Activated T-helper 17 cell treated with anti-CD3 and anti-CD28 coated beads, Interleukin-2, amount 50 U/mL, for 72 hours (primary cell): Measurements from ENCODE around the gene RNASE7. TPM values are rescaled to one million over a fixed set of nuclear protein-coding genes. Genes with fewer than 3 reads are reported as not detected.

Source experiments
- ATAC-seq: fragments of 150-1000 bp; cut with Tn5 transposase; replicated peaks from 2 replicates; pipeline ENCODE4 v1.10.0; 2021; ENCODE audit warnings: mild to moderate bottlenecking, moderate library complexity
- H3K27ac Mint-ChIP-seq: one replicate; pipeline ENCODE4 v1.8.0; 2022; ENCODE audit warnings: mixed read lengths
- H3K27me3 Mint-ChIP-seq: one replicate; pipeline ENCODE4 v1.8.0; 2022; ENCODE audit warnings: mixed read lengths
- H3K36me3 Mint-ChIP-seq: one replicate; pipeline ENCODE4 v1.8.0; 2022; ENCODE audit warnings: low read depth, mild to moderate bottlenecking, mixed read lengths
- H3K4me1 Mint-ChIP-seq: one replicate; pipeline ENCODE4 v1.8.0; 2022; ENCODE audit warnings: mixed read lengths
- H3K4me3 Mint-ChIP-seq: one replicate; pipeline ENCODE4 v1.8.0; 2022; ENCODE audit warnings: mild to moderate bottlenecking, mixed read lengths
- H3K9me3 Mint-ChIP-seq: one replicate; pipeline ENCODE4 v1.8.0; 2022; ENCODE audit warnings: mixed read lengths
- total RNA-seq, 2 donors: library from RNA; stranded (reverse); gene quantifications; one replicate each; pipeline ENCODE4 v1.2.3, GENCODE V29; 2022

RNASE7 gene
- total RNA-seq, 2 donors from 2014 or later, result not detected

GRCh38 chr14:21089877-21090193 is 47.7 kb downstream of the RNASE7 start:
- Mint-ChIP-seq H3K27ac (no peak overlapping the region), H3K9me3 (no peaks in the 10 kb centered on the region), H3K27me3 (no peaks in the 10 kb centered on the region), H3K36me3 (peaks cover 9% of the 10 kb centered on the region), H3K4me3 (no peak overlapping the region), H3K4me1 (peaks cover 22% of the 10 kb centered on the region)
- no peak for ATAC-seq

GRCh38 chr14:21090194-21090939 is 48.2 kb downstream of the RNASE7 start:
- ATAC-seq, result no peak
- H3K9me3 Mint-ChIP-seq, result no peaks in the 10 kb centered on the region
- H3K4me1 Mint-ChIP-seq, result peaks cover 22% of the 10 kb centered on the region
- H3K27ac Mint-ChIP-seq, result no peak overlapping the region
- H3K4me3 Mint-ChIP-seq, result no peak overlapping the region
- no peaks in the 10 kb centered on the region for H3K27me3 Mint-ChIP-seq
- H3K36me3 Mint-ChIP-seq, result peaks cover 9% of the 10 kb centered on the region

GRCh38 chr14:21090940-21091663 is 48.9 kb downstream of the RNASE7 start:
- H3K27ac Mint-ChIP-seq, result no peak overlapping the region
- ATAC-seq, result no peak
- H3K4me3 Mint-ChIP-seq, result no peak overlapping the region
- H3K9me3 Mint-ChIP-seq, result no peaks in the 10 kb centered on the region
- peaks cover 9% of the 10 kb centered on the region for H3K36me3 Mint-ChIP-seq
- peaks cover 22% of the 10 kb centered on the region for H3K4me1 Mint-ChIP-seq
- H3K27me3 Mint-ChIP-seq, result no peaks in the 10 kb centered on the region

- H3K4me1 Mint-ChIP-seq, result peaks cover 17% of the 10 kb centered on the region
- H3K36me3 Mint-ChIP-seq, result peaks cover 9% of the 10 kb centered on the region
- H3K4me3 Mint-ChIP-seq, result no peak overlapping the region
- H3K27me3 Mint-ChIP-seq, result no peaks in the 10 kb centered on the region
- ATAC-seq, result no peak
- no peak overlapping the region for H3K27ac Mint-ChIP-seq
- H3K9me3 Mint-ChIP-seq, result no peaks in the 10 kb centered on the region
Observed at GRCh38 chr14:21091821-21092272, 49.7 kb downstream of the RNASE7 start.

GRCh38 chr14:21092273-21093011 is 50.3 kb downstream of the RNASE7 start:
- peak; percentile 89 for ATAC-seq
- Mint-ChIP-seq H3K27ac (no peak overlapping the region), H3K9me3 (no peaks in the 10 kb centered on the region), H3K36me3 (peaks cover 9% of the 10 kb centered on the region), H3K27me3 (no peaks in the 10 kb centered on the region), H3K4me3 (no peak overlapping the region), H3K4me1 (peaks cover 14% of the 10 kb centered on the region)

- H3K36me3 Mint-ChIP-seq, result peaks cover 9% of the 10 kb centered on the region
- H3K27me3 Mint-ChIP-seq, result no peaks in the 10 kb centered on the region
- H3K27ac Mint-ChIP-seq, result no peak overlapping the region
- no peak overlapping the region for H3K4me3 Mint-ChIP-seq
- ATAC-seq, result no peak
- H3K4me1 Mint-ChIP-seq, result peaks cover 8% of the 10 kb centered on the region
- no peaks in the 10 kb centered on the region for H3K9me3 Mint-ChIP-seq
Observed at GRCh38 chr14:21093018-21093417, 50.9 kb downstream of the RNASE7 start.

Other genes with a start within 250 kb of the RNASE7 start
- under 1 TPM in 1 of 2 donors, not detected in 1; 0.56 TPM for gene RNASE1, start 239.5 kb upstream of the RNASE7 start, total RNA-seq
- not detected for gene RNASE3, start 151.0 kb upstream of the RNASE7 start, total RNA-seq
- gene RNASE2, start 86.9 kb upstream of the RNASE7 start, total RNA-seq, result not detected
- gene METTL17, start 52.4 kb upstream of the RNASE7 start, total RNA-seq, result 100 to 1,000 TPM in 1 of 2 donors, 10 to 100 TPM in 1; 83.2 to 102 TPM
- gene SLC39A2, start 43.1 kb upstream of the RNASE7 start, total RNA-seq, result under 1 TPM; 0.24 to 0.30 TPM
- gene NDRG2, start 17.3 kb upstream of the RNASE7 start, total RNA-seq, result 1 to 10 TPM; 4.1 to 5.4 TPM
- not detected for gene TPPP2, start 12.1 kb upstream of the RNASE7 start, total RNA-seq
- gene RNASE13, start 7.6 kb upstream of the RNASE7 start, total RNA-seq, result not detected
- gene RNASE8, start 15.5 kb downstream of the RNASE7 start, total RNA-seq, result not detected
- gene ARHGEF40, start 27.9 kb downstream of the RNASE7 start, total RNA-seq, result under 1 TPM in 1 of 2 donors, not detected in 1; 0.26 TPM
- 10 to 100 TPM in 1 of 2 donors, 1 to 10 TPM in 1; 9.6 to 18.3 TPM for gene ZNF219, start 56.3 kb downstream of the RNASE7 start, total RNA-seq
- gene TMEM253, start 58.7 kb downstream of the RNASE7 start, total RNA-seq, result not detected
- not detected for gene OR5AU1, start 113.7 kb downstream of the RNASE7 start, total RNA-seq
- gene HNRNPC, start 227.1 kb downstream of the RNASE7 start, total RNA-seq, result 100 to 1,000 TPM; 720 to 984 TPM
- gene RPGRIP1, start 237.7 kb downstream of the RNASE7 start, total RNA-seq, result not detected